Cerebellar nuclear complex (tissue), 1 donor: ENCODE measurements around the gene SLC30A3.
"Not testable (repeated sequence)": the region's sequence is repeated elsewhere in the genome, so short reads cannot be mapped to it uniquely, and the experiment has no call there.

Experiments used
- DNase-seq, 2 experiments: peaks; one replicate each; lab custom pipeline; 2025; lab: John Stamatoyannopoulos, UW

SLC30A3 gene

GRCh38 chr2:27285481-27285880 lies 22.6 kb upstream of the SLC30A3 start:
- no peak for DNase-seq

GRCh38 chr2:27284996-27285395 lies 22.1 kb upstream of the SLC30A3 start:
- no peak for DNase-seq

DNA sequence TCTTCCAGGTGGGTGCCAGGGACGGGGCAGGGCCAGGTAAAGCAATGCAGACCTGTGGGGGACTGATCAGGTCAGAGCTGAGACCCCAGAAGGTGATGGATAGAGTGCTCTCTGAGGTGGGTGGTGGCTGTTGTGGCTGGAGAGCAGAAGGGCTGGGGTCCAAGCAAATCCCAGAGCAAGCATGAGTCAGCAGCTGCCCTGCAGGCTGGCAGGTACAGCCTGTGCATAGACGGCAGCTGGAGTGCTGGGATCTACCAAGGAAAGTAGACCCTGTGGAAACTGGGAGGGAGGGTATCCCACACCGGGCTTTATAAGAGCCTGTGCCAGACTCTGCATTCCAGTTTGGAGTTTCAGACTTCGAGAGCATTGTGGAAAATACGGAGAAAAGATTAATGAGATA lies 20.0 kb upstream of the SLC30A3 start:
- DNase-seq, result no peak

DNA sequence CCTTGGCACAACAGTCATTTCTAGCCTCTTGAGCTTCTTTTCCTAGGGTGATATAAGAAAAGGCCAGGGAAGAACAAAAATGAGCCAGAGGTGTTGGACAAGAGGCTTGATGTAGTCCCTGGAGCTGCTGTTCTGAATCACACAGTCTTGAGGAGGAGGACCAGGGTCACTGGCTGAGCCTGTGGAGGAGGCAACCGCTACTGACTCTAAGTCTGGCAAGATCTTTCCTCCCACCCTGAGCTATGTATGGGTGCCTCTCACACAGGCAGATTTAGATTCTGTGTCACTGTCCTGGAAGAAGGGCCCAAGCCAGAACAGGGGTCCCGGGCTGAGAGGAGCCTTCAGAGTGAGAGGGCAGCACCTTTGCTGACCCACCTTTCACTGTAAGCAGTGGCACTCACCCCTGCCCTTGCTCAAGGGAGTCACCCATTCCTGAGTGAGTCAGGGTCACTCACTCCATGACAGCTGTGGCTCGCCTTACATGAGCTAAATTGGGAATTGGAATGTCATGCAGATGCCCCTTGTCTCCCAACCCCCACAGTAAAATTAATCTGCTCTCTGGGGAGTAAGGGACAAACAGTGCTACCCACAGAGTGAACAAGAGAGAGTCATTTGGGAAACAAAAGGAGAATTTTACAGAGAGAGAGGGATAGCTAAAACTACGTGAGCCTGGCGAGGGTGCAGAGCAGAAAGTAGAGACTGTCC lies 19.2 kb upstream of the SLC30A3 start, which contains the start of gene TRIM54:
Gene TRIM54, plus strand, starts transcription at position 575 of the 705 bp plus-strand sequence. CDS start 303 bp downstream, outside the sequence.
- no peak for DNase-seq

- no peak for DNase-seq
Observed at GRCh38 chr2:27281442-27281841, 18.6 kb upstream of the SLC30A3 start.

GRCh38 chr2:27280826-27281225 lies 18.0 kb upstream of the SLC30A3 start:
- DNase-seq, result no peak

DNA sequence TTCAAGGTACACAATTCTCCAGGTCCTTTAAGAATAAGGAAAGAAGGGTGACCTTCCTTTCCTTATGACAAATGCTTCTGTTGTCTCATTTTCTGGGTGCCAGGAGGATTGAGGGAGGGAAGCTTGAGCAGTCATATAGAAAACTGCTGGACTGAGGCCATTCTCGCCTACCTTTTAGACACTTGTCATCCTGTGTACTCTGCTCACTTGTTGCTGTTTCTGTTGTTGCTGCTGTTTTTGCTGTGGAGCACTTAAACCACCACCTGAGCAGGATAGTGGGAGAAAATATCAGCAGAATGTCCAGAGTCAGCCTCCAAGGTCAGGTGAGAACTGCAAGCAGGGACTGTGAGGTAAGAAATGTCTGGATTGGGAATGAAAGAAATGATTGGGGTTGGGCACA lies 15.2 kb upstream of the SLC30A3 start:
- DNase-seq, result no peak

- no peak for DNase-seq
Observed at GRCh38 chr2:27275211-27276150, 12.6 kb upstream of the SLC30A3 start, which contains the start of gene DNAJC5G. TSS of gene DNAJC5G (plus strand) at chr2:27275433. CDS start at chr2:27276729, 1,296 bp downstream.

DNA sequence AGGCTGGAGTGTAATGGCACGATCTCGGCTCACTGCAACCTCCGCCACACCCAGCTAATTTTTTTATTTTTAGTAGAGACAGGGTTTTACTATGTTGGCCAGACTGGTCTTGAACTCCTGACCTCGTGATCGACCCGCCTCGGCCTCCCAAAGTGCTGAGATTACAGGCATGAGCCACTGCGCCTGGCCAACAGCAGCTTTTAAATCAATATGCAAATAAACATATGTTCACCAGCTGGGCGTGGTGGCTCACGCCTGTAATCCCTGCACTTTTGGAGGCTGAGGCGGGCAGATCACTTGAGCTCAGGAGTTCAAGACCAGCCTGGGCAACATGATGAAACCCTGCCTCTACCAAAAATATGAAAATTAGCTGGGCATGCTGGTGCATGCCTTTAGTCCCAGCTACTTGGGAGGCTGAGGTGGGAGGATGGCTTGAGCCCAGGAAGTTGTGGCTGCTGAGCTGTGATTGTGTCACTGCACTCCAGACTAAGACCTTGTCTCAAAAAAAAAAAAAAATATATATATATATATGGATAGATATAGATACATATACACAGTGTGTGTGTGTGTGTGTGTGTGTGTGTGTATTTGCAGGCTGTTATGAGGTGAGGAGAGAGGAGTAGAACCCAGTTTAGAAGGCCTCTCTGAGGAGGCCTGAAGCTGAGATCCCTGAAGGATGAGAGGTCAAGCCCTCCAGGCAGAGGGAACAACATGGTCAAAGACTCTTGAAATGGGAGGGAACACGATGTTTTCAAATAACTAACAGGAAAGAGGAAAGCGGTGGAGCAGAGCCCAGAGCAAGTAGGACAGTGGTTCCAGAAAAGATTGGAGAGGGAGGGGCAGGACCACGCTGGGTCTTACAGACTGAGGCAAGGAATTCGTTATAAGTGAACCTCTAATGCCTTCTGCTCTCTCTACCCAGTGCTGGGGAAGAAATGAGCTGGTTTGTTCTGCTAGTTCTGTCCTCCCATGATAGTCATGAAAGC lies 10.0 kb upstream of the SLC30A3 start:
- not testable (repeated sequence) for DNase-seq

GRCh38 chr2:27271631-27272340 lies 8.9 kb upstream of the SLC30A3 start:
- no peak for DNase-seq

DNA sequence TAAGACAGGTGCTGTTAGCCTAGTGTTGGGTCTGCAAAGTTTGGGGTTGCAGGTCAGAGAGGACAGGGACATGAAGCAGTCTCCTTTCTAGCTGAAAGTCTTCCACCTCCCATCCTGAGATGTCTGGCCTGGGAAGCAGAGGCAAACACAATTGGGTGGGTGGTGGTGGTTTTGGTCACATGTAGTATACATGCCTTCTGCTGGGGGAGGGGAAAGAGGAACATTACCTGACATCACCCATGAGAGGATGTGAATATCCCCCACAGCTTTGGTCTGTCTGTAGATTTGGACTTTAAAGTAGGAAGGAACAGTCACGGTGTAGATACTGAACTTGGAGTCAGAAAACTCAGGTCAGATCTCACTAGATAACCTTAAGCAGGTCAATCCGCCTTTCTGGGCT lies 7.8 kb upstream of the SLC30A3 start:
- no peak for DNase-seq

- no peak for DNase-seq
Observed at GRCh38 chr2:27270131-27270530, 7.3 kb upstream of the SLC30A3 start.

DNA sequence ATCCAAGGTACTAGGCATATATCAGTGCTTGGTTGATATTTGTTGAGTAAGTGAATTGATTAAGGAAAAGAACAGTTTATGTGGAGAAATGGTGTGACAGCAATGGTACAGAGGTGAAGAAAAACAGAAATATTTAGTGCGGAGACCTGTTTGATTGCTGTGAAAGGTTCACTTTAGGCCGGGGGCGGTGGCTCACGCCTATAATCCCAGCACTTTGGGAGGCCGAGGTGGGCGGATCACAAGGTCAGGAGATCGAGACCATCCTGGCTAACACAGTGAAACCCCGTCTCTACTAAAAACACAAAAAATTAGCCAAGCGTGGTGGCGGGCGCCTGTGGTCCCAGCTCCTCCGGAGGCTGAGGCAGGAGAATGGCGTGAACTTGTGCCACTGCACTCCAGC lies 5.4 kb upstream of the SLC30A3 start:
- DNase-seq, result not testable (repeated sequence)

- no peak for DNase-seq
Observed at GRCh38 chr2:27265536-27265870, 2.7 kb upstream of the SLC30A3 start.

- DNase-seq, result no peak
Observed at GRCh38 chr2:27264753-27265535, 2.1 kb upstream of the SLC30A3 start.

- no peak for DNase-seq
Observed at GRCh38 chr2:27264253-27264752, 1.5 kb upstream of the SLC30A3 start.

DNA sequence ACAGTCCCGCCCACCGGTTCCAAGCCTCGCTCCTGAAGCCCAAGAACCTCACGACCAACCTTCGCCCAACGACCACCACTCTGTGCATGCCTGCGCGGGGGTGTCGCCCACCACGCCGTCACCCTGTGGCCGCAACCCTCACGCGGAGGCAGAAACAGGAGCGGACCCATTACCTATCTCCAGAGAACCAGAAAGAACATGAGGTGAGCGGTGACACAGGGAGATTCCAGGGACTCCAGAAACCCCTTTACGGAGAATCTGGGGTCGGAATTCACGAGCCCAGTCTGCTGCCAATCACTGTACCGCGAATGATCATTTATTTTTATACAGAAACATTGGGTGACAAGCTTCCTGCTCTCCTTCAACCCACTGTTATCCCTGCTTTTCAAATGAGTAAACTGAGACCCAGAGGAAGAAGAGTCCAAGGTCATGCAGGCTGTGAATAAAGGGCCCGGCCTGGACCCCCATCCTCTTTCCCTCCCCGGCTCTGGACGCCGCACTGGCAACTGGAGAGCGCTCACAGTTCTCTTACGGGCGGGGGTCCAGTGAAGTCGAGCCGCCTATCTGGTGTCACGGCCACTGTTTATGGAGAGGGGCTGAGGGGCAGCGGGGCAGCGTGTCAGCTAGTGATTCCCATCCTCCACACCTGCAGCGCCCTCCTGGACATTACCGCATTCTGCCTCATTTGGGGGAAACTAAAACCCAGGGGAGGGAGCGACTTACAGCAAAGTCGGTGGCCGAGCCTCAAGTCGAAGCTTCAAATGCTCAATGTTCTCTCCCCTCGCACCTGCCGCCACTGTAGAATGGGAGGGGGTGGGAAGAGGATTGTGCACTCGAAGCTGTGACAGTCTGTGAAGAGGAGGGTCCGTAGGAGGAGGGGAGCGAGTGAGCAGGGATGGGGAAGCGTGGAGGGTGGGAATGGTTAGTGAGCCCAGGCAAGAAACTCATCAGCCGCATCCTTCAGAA lies 723 bp upstream of the SLC30A3 start:
- no peak for DNase-seq

- DNase-seq, result no peak
Observed at GRCh38 chr2:27261926-27262298, 935 bp downstream of the SLC30A3 start.
